Measurements from ENCODE around the gene DLGAP1. TPM values are rescaled to one million over a fixed set of nuclear protein-coding genes. Genes with fewer than 3 reads are reported as not detected.

The DLGAP1 gene
- total RNA-seq, 1 donor from 2014 or later = 3.7 TPM

- Mint-ChIP-seq H3K27ac (no peak overlapping the region), H3K4me3 (no peak overlapping the region), H3K36me3 (no peaks in the 10 kb centered on the region), H3K27me3 (peaks cover 8% of the 10 kb centered on the region), H3K9me3 (no peaks in the 10 kb centered on the region), H3K4me1 (ENCODE audit: unreplicated experiment) (peaks cover 7% of the 10 kb centered on the region)
- no peak for TF ChIP-seq CTCF (conservative IDR thresholded peaks at IDR 0.05)
- DNase-seq (ENCODE audit: extremely low spot score, unreplicated experiment) = no peak
These were observed 221.6 kb downstream of the DLGAP1 start for GRCh38 chr18:4233468-4233867.

GRCh38 chr18:4232656-4233055 lies 222.5 kb downstream of the DLGAP1 start:
- H3K36me3 Mint-ChIP-seq = no peaks in the 10 kb centered on the region
- no peak for DNase-seq (ENCODE audit: extremely low spot score, unreplicated experiment)
- no peak for TF ChIP-seq CTCF (conservative IDR thresholded peaks at IDR 0.05)
- H3K27ac Mint-ChIP-seq = no peak overlapping the region
- H3K4me3 Mint-ChIP-seq = no peak overlapping the region
- H3K27me3 Mint-ChIP-seq = peaks cover 8% of the 10 kb centered on the region
- peaks cover 7% of the 10 kb centered on the region for H3K4me1 Mint-ChIP-seq (ENCODE audit: unreplicated experiment)
- H3K9me3 Mint-ChIP-seq = no peaks in the 10 kb centered on the region

- Mint-ChIP-seq H3K36me3 (no peaks in the 10 kb centered on the region), H3K4me1 (ENCODE audit: unreplicated experiment) (no peaks in the 10 kb centered on the region), H3K4me3 (no peak overlapping the region), H3K27me3 (peaks cover 8% of the 10 kb centered on the region), H3K9me3 (no peaks in the 10 kb centered on the region), H3K27ac (no peak overlapping the region)
- TF ChIP-seq CTCF (conservative IDR thresholded peaks at IDR 0.05) = no peak
- no peak for DNase-seq (ENCODE audit: extremely low spot score, unreplicated experiment)
These were observed 223.8 kb downstream of the DLGAP1 start for GRCh38 chr18:4231260-4231659.

- H3K4me1 Mint-ChIP-seq (ENCODE audit: unreplicated experiment) = no peaks in the 10 kb centered on the region
- H3K27ac Mint-ChIP-seq = no peak overlapping the region
- TF ChIP-seq CTCF (conservative IDR thresholded peaks at IDR 0.05) = no peak
- H3K36me3 Mint-ChIP-seq = no peaks in the 10 kb centered on the region
- no peak overlapping the region for H3K4me3 Mint-ChIP-seq
- H3K27me3 Mint-ChIP-seq = peaks cover 8% of the 10 kb centered on the region
- no peaks in the 10 kb centered on the region for H3K9me3 Mint-ChIP-seq
- DNase-seq (ENCODE audit: extremely low spot score, unreplicated experiment) = no peak
These were observed 224.5 kb downstream of the DLGAP1 start for GRCh38 chr18:4230450-4231168.

GRCh38 chr18:4224031-4224704 lies 230.9 kb downstream of the DLGAP1 start:
- no peak for TF ChIP-seq CTCF (conservative IDR thresholded peaks at IDR 0.05)
- Mint-ChIP-seq H3K9me3 (no peaks in the 10 kb centered on the region), H3K4me3 (no peak overlapping the region), H3K4me1 (ENCODE audit: unreplicated experiment) (no peaks in the 10 kb centered on the region), H3K36me3 (no peaks in the 10 kb centered on the region), H3K27me3 (no peaks in the 10 kb centered on the region), H3K27ac (no peak overlapping the region)
- no peak for DNase-seq (ENCODE audit: extremely low spot score, unreplicated experiment)

Measured in type B pancreatic cell (in vitro differentiated cells).